T1000 (cell line): Measurements from ENCODE around the gene IGLL1.

ENCODE experiments used
- DNase-seq: peaks from one replicate; lab custom pipeline; 2025; ENCODE audit warnings: mixed read lengths; lab: John Stamatoyannopoulos, UW

IGLL1 gene

GRCh38 chr22:23527971-23528740 lies 51.9 kb downstream of the IGLL1 start:
- DNase-seq = no peak

- no peak for DNase-seq
These were observed 53.3 kb downstream of the IGLL1 start for GRCh38 chr22:23526596-23527316.

DNA sequence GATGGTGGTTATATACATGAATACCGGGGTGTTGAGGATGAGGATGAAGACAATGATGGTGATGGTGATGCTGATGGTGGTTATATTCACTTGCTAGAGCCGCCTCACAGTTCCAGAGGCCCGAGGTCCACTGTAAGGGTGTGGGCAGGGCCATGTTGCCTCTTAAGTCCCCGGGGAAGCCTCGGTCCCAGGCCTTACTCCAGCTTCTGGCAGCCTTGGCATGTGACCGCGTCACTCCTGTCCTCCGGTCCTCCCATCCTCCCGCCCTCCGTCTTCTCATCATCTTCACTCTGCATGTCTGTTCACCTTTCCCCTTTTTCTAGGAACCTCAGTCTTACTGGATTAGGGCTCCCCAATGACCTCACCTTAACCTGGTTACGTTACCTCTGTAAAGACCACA lies 54.6 kb downstream of the IGLL1 start:
- no peak for DNase-seq

- DNase-seq = no peak
These were observed 55.9 kb downstream of the IGLL1 start for GRCh38 chr22:23524226-23524625.

DNA sequence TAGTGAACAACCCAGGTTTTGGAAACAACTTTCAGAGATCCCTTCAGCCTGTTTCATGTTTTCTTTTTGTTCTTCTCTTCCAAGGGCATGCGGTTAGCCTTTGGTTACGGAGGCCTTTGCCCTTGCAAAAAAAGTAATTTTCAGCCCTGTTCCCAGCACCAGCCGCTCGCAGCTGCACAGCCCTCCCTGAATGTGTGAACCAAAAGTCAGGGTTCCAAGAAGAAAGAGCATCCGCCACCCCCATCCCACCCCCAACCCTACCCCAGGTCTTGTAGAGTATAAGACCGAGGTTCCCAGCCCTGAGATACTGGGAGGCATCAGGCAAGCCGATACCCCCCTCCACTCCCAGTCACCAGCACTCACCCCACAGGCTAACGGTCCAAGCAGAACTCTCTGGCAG lies 56.4 kb downstream of the IGLL1 start:
- no peak for DNase-seq
